ENCODE data around the gene ZNF609. TPM values are rescaled to one million over a fixed set of nuclear protein-coding genes. Genes with fewer than 3 reads are reported as not detected.

Gene ZNF609
- polyA plus RNA-seq, 1 experiment, result 28.9 TPM

DNA sequence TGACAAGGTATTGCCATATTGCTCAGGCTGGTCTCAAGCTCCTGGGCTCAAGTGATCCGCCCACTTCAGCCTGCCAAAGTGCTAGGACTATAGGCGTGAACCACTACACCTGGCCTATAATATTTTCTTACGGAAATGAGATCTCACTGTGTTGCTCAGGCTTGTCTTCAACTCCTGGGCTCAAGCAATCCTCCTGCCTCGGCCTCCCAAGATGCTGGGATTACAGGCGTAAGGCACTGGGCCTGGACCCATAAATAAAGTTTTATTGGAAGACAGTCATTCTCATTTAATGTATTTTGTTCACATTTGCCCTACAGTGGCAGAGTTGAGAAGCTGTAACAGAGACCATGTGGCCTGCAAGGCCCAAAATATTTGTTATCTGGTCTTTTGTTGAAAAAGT, 173.0 kb downstream of the ZNF609 start:
- Histone ChIP-seq H3K27ac (ENCODE audit: low read depth, low read length) (no peak overlapping the region), H3K27me3 (ENCODE audit: control insufficient read depth, insufficient read depth, low read length) (no peaks in the 10 kb centered on the region), H3K9me3 (ENCODE audit: control insufficient read depth, insufficient read depth, low read length) (no peaks in the 10 kb centered on the region), H3K4me3 (ENCODE audit: low read depth, low read length) (no peak overlapping the region)
- POLR2A ChIA-PET, result no interaction called here
- CTCF ChIA-PET, result no interaction called here
- no peak for DNase-seq (ENCODE audit: low read depth, low spot score)
- TF ChIP-seq, protein P1, sequence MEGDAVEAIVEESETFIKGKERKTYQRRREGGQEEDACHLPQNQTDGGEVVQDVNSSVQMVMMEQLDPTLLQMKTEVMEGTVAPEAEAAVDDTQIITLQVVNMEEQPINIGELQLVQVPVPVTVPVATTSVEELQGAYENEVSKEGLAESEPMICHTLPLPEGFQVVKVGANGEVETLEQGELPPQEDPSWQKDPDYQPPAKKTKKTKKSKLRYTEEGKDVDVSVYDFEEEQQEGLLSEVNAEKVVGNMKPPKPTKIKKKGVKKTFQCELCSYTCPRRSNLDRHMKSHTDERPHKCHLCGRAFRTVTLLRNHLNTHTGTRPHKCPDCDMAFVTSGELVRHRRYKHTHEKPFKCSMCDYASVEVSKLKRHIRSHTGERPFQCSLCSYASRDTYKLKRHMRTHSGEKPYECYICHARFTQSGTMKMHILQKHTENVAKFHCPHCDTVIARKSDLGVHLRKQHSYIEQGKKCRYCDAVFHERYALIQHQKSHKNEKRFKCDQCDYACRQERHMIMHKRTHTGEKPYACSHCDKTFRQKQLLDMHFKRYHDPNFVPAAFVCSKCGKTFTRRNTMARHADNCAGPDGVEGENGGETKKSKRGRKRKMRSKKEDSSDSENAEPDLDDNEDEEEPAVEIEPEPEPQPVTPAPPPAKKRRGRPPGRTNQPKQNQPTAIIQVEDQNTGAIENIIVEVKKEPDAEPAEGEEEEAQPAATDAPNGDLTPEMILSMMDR (IDR thresholded peaks at IDR 0.05; ENCODE audit: low read depth, low read length), result no peak

DNA sequence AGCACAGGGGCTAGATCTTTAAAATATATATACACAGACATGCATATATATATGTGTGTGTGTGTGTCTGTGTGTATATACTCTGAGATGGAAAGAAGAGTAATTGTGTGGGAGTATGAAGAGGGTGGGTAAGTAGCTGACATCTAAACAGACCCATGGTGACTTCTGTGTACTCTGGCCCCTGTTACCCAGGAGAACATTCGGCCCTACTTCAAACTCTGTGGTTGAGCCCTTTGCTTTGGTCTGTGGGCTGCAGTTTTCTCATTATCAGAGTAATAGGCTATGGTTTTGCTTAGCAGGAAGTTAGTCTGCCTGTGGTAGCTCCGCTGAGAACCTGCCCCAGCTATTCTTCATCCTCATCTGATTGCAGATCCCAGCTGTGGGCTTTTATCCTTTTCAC, 173.6 kb downstream of the ZNF609 start:
- no peak for DNase-seq (ENCODE audit: low read depth, low spot score)
- Histone ChIP-seq H3K4me3 (ENCODE audit: low read depth, low read length) (no peak overlapping the region), H3K9me3 (ENCODE audit: control insufficient read depth, insufficient read depth, low read length) (no peaks in the 10 kb centered on the region), H3K27me3 (ENCODE audit: control insufficient read depth, insufficient read depth, low read length) (no peaks in the 10 kb centered on the region), H3K27ac (ENCODE audit: low read depth, low read length) (no peak overlapping the region)
- ChIA-PET CTCF (interaction anchor here (1.0 kb wide), 1 partner anchor 19 kb away, joined by 3 read pairs; no protein-coding TSS in a partner anchor), POLR2A (interaction anchor here (0.6 kb wide), 1 partner anchor 256 kb away, joined by 3 read pairs; no protein-coding TSS in a partner anchor)
- TF ChIP-seq, protein P1 (IDR thresholded peaks at IDR 0.05; ENCODE audit: low read depth, low read length), result no peak

DNA sequence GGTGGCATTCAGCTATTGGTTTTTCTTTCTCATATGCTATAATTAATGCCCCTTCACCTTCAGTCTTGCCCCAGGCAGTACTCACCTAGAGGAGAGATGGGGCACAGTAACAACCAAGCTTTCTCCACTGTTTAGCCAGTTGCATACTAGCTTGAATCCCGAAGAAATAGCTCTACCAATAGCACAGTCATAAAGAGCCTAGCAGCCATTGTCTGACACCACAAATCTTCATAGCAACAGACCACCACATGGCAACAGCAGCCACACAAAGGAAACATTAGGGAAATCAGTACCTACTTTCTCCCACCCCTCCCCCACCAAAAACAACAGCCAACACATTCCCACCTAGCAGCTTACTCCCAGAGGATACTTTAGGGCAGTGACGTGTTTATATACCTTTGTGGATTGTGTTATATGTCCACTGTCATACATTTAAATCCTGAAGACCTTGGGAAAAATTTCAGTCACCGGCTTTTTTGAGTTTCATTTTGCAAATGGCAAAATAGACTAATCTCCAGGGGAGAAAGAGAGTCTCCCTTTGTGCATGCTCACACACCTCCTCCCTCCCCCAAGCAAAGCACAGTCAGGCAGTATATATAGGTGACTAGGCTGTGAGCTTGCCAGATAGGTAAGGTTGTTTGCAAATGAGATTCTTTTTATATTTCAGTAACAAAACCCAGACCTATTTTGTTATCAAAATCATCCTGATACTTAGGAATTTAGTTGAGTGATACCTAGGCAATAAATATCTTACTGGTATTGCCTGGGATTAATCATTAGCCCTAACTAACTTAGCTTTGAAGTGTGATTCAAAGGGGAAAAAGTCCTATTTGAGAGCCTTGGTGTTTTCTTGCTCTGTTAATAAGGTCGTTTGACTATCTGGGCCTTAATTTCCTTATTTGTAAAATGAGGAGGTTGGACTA, 174.5 kb downstream of the ZNF609 start:
- Histone ChIP-seq H3K4me3 (ENCODE audit: low read depth, low read length) (no peak overlapping the region), H3K27me3 (ENCODE audit: control insufficient read depth, insufficient read depth, low read length) (no peaks in the 10 kb centered on the region), H3K9me3 (ENCODE audit: control insufficient read depth, insufficient read depth, low read length) (no peaks in the 10 kb centered on the region), H3K27ac (ENCODE audit: low read depth, low read length) (peak overlapping the region; percentile 11)
- ChIA-PET POLR2A (interaction anchor here (0.6 kb wide), 1 partner anchor 256 kb away, joined by 3 read pairs; no protein-coding TSS in a partner anchor), CTCF (interaction anchor here (0.9 to 1.3 kb wide), 4 partner anchors 13 to 21 kb away, joined by 3 to 4 read pairs (median 3); no protein-coding TSS in a partner anchor)
- TF ChIP-seq, protein P1 (IDR thresholded peaks at IDR 0.05; ENCODE audit: low read depth, low read length), result no peak
- DNase-seq (ENCODE audit: low read depth, low spot score), result no peak

DNA sequence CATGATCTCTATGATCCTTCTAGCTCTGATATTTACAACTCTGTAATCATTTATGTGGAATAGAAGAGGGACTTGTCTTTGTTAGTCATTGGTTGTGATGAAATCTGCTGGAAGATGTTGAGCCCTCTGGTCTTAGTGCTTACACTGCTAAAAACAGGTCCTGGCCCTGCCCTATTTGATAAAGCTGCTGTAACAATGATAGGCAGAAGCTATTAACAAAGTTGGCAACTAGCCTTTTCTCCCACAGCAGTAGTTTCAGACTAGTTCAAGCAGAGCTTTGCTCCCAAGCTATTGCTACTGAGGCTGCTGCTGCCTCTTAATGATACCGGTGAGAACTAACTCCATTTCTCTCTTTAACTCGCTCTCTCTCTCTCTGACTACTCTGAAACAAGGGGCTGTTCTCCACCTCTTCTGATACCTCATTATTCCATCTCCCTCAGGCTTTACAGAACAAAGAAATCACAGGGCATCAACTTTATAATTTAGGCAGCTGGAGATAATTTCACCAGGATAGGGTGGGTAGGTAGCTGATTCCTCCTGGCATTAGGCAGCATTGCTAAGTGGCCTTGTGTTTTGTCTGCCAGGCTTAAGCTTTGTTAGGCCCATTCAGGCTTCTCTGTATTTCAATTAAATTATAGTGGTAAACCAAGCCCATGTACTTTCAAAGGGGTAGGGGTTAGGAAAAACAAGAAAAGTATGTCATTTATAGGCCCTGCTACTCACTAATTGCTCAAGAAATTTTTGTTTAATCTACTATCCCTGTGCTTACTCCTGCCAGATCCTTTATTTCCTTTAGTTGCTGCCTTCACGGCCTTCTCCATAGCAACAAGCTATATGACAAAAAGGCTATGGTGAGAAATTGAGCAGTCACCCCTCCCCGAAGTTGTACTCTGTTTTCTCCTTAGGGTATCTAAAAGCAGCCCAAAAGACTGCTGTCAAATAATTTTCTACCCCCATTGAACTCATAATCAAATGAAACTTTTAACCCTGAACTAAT, 175.4 kb downstream of the ZNF609 start:
- Histone ChIP-seq H3K27me3 (ENCODE audit: control insufficient read depth, insufficient read depth, low read length) (no peaks in the 10 kb centered on the region), H3K27ac (ENCODE audit: low read depth, low read length) (peak overlapping the region; percentile 40), H3K9me3 (ENCODE audit: control insufficient read depth, insufficient read depth, low read length) (no peaks in the 10 kb centered on the region), H3K4me3 (ENCODE audit: low read depth, low read length) (no peak overlapping the region)
- ChIA-PET CTCF (interaction anchor here (0.6 to 1.3 kb wide), 4 partner anchors 12 to 29 kb away, joined by 3 to 4 read pairs (median 4); no protein-coding TSS in a partner anchor), POLR2A (no interaction called here)
- TF ChIP-seq, protein P1 (IDR thresholded peaks at IDR 0.05; ENCODE audit: low read depth, low read length), result no peak
- DNase-seq (ENCODE audit: low read depth, low spot score), result peak; percentile 42
